Vagina (tissue), 2 donors: ENCODE measurements around the gene KCNG4. TPM values are rescaled to one million over a fixed set of nuclear protein-coding genes. Genes with fewer than 3 reads are reported as not detected.

Experiments used
- DNase-seq, 2 donors: peaks; one replicate each; pipeline ENCODE4 v3.0.0-alpha.2; 2017; ENCODE audit errors: extremely low spot score in 2 of 2
- H3K27ac ChIP-seq: fragments of 200-600 bp; sonication (generic); one replicate; pipeline ENCODE4 v1.5.1; 2019
- H3K27me3 ChIP-seq: fragments of 200-600 bp; sonication (generic); one replicate; pipeline ENCODE4 v1.5.1; 2019
- H3K36me3 ChIP-seq, 2 donors: fragments of 200-600 bp; sonication (generic); one replicate each; pipeline ENCODE4 v1.5.1; 2017 to 2019
- H3K4me1 ChIP-seq: fragments of 200-600 bp; sonication (generic); one replicate; pipeline ENCODE4 v1.5.1; 2019
- H3K4me3 ChIP-seq, 2 donors: fragments of 200-600 bp; sonication (generic); 1 replicate in 1 of 2; 2 replicates in 1 of 2; pipeline ENCODE4 v1.5.1; 2016 to 2019
- H3K9me3 ChIP-seq: fragments of 200-600 bp; sonication (generic); one replicate; pipeline ENCODE4 v1.5.1; 2019
- POLR2A ChIP-seq, 2 donors: fragments of 450-650 bp; IDR thresholded peaks; one replicate each; pipeline ENCODE4 v1.6.1; 2017; ENCODE audit warnings: antibody characterized with exemption in 2 of 2, mild to moderate bottlenecking in 2 of 2, moderate library complexity in 2 of 2
- POLR2AphosphoS5 ChIP-seq, 2 donors: sonication (generic); formaldehyde crosslinking; IDR thresholded peaks; one replicate each; pipeline ENCODE4 v1.9.0; 2017; ENCODE audit warnings: antibody characterized with exemption in 2 of 2, mild to moderate bottlenecking in 2 of 2, low read depth in 1 of 2; ENCODE audit not compliant: insufficient read depth in 1 of 2
- intact Hi-C: fragments of 100-400 bp; cut with DNase I; formaldehyde crosslinking; loops from one replicate; pipeline ENCODE4 v1.15.1; 2023
- total RNA-seq: library from RNA; depleted of rRNA; stranded (reverse); fragments of >200 nt; gene quantifications from one replicate; pipeline ENCODE4 v1.2.3, GENCODE V29; 2016
- TF ChIP-seq, protein P1 (sequence below), 3 experiments: fragments of 450-650 bp in 2 of 3; fragments of 200-600 bp in 1 of 3; sonication (generic) in 1 of 3; IDR thresholded peaks; one replicate each; pipeline ENCODE4 v1.5.1; 2017 to 2019; ENCODE audit warnings: antibody characterized with exemption in 3 of 3, mild to moderate bottlenecking in 2 of 3, moderate library complexity in 2 of 3

KCNG4 gene
- total RNA-seq, 1 donor from 2014 or later: not detected

DNA sequence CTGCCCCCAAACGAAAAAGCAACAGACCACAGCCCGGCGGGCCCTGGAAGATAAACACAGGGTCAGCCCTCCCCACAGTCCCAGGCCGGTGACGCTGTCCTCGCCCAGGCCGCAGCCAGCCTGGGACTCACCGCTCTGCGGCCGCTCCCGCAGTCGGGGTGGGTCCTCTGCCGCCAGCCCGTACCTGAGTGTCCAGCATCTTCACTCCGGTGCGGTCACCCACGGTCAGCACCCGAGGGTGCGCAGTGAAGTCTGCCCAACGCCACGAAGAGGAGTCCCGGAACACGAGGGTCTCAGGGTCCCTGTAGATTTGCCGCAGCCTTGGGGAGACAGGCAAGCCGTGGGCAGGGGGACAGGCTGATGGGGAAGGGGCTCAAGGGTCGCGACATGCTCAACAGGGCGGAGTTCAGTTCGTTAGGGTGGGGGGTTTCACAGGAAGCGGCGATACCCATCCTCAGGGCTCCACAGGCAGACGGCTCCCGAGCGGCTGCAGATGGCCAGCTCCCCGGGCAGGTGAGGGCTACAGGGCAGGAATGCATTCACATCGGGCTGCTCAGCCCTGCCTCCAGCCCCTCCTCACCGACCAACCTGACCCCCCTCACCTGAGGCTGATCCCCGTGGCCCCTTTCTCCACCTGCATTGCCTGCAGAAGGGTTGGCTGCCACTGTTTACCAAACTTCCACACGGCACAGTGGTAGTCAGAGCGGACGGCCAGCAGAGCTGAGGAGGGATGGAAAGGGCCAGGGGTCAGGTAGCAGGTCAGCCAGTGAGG is 58.5 kb downstream of the KCNG4 start:
- H3K27ac ChIP-seq: no peak overlapping the region
- H3K27me3 ChIP-seq: no peaks in the 10 kb centered on the region
- intact Hi-C loops: loop anchor here (10.0 kb wide), 1 partner anchor 97 kb away; no protein-coding TSS in a partner anchor
- H3K9me3 ChIP-seq: no peaks in the 10 kb centered on the region
- DNase-seq: no peak
- H3K36me3 ChIP-seq: peaks cover 0 to 56% of the 10 kb centered on the region in 2 donors
- no peak for TF ChIP-seq POLR2A (IDR thresholded peaks at IDR 0.05)
- no peak for TF ChIP-seq POLR2AphosphoS5 (IDR thresholded peaks at IDR 0.05; ENCODE audit: insufficient read depth in 1 of 2, low read depth in 1 of 2)
- TF ChIP-seq, protein P1, sequence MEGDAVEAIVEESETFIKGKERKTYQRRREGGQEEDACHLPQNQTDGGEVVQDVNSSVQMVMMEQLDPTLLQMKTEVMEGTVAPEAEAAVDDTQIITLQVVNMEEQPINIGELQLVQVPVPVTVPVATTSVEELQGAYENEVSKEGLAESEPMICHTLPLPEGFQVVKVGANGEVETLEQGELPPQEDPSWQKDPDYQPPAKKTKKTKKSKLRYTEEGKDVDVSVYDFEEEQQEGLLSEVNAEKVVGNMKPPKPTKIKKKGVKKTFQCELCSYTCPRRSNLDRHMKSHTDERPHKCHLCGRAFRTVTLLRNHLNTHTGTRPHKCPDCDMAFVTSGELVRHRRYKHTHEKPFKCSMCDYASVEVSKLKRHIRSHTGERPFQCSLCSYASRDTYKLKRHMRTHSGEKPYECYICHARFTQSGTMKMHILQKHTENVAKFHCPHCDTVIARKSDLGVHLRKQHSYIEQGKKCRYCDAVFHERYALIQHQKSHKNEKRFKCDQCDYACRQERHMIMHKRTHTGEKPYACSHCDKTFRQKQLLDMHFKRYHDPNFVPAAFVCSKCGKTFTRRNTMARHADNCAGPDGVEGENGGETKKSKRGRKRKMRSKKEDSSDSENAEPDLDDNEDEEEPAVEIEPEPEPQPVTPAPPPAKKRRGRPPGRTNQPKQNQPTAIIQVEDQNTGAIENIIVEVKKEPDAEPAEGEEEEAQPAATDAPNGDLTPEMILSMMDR (IDR thresholded peaks at IDR 0.05): no peak
- H3K4me1 ChIP-seq: peaks cover 37% of the 10 kb centered on the region
- H3K4me3 ChIP-seq: no peak overlapping the region

DNA sequence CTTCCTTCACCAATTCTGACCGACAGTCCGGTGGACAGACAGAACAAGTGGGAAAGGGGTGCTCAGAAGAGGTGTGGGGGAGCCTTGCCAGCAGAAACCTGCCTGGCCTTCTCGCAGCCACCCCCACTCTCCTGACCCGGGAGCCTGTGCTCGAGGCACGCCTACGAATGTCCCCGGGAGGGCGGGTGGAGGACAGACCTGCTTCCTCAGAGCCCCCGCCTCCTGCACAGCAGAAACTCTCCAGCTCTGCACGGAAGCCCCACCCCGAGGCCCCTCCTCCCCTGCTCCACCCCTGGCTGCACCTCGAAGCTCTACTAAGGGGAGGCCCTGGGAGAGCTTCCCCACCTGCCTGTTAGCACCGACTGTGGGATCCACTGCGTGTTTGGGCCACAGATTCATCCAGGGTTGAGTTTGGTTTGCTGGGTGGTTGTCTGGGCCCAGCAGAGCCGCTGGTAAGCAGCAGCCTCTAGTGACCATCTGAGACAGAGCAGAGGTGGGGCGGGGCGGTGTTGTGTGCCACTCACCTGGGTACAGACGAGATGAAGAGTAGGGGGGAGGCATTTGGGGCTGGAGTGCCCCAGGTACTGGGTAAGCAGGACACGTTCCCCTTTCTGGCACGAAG is 59.2 kb downstream of the KCNG4 start:
- Histone ChIP-seq H3K27ac (no peak overlapping the region), H3K9me3 (no peaks in the 10 kb centered on the region), H3K27me3 (no peaks in the 10 kb centered on the region), H3K4me1 (peaks cover 37% of the 10 kb centered on the region), H3K4me3 (no peak overlapping the region), H3K36me3 (peaks cover 0 to 56% of the 10 kb centered on the region in 2 donors)
- no peak for DNase-seq
- intact Hi-C loops: loop anchor here (10.0 kb wide), 1 partner anchor 96 kb away; no protein-coding TSS in a partner anchor
- TF ChIP-seq POLR2A (IDR thresholded peaks at IDR 0.05): no peak

DNA sequence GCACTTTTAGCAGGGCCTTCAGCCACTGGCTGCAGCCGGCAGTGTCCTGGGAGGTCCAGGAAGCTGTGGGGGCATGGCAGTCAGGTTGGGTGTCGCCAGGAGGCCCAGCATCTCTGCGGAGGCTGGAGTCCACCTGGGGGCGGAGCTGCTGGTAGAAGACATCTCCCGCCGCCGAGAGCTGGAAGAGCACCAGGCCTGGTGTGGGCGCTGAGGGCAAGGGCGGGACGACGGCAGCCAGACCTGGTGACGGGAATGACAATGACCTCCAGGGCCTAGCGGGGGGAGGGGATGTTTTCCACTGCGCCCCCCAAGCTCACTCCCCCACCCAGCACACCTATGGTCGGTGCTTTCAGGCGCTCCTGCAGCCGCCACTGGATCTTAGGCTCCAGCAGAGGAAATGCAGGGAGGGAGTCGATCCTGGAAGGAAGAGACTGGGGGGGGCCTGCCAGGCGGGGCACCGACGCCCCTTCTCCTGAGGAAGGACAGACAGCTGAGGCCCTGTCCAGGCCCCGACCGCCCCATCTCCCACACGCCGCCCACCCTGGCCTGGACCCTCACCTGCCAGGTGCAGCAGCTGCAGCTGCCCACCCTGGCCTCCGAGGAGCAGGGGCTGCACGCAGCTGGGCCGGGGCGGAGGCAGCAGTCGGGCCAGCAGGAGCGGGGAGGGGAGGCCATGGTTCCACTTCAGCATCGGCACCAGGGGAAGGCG is 60.0 kb downstream of the KCNG4 start:
- peaks cover 40% of the 10 kb centered on the region for H3K4me1 ChIP-seq
- TF ChIP-seq POLR2AphosphoS5 (IDR thresholded peaks at IDR 0.05; ENCODE audit: insufficient read depth in 1 of 2, low read depth in 1 of 2) (no peak), POLR2A (IDR thresholded peaks at IDR 0.05) (no peak)
- TF ChIP-seq, protein P1 (IDR thresholded peaks at IDR 0.05): no peak
- no peak for DNase-seq
- H3K27ac ChIP-seq: no peak overlapping the region
- H3K9me3 ChIP-seq: no peaks in the 10 kb centered on the region
- H3K4me3 ChIP-seq: no peak overlapping the region
- no peaks in the 10 kb centered on the region for H3K27me3 ChIP-seq
- H3K36me3 ChIP-seq: peaks cover 0 to 55% of the 10 kb centered on the region in 2 donors
- intact Hi-C loops: loop anchor here (10.0 kb wide), 2 partner anchors 95 to 225 kb away; partner anchors contain the start of gene OSGIN1

DNA sequence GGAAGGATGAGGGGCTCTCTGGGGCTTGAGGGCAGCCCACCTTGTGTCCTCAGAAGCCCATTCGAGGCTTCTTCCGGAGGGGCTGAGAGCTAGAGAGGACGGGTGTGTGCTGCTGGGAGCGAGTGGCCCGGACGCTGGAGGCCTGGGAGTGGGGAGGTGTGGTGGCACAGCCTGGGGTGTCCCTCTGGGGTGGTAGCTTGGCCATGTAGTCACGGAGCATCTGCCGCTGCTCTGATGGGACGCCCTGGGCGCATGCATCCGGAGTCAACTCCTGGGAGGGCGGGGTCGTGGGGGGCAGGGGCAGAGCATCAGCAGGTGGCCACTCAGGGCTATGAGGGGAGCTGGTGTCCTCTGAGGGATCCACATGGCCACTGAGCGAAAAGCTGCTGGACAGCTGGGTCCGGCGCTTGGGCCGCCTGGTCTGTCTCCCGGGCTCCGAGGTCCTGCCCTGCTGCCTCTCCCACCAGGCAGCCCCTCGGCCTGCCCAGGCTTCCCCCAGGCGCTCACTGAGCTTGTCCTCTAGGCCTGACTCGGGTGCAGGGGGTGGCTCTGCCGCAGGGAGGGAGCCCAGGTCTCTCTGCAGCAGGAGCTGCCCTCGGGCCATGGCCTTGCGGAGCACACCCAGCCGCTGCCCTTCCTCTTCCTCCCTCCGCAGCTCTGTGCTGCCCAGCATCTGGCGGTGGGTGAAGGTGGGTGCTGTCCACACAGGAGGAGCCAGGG is 60.8 kb downstream of the KCNG4 start:
- no peak overlapping the region for H3K4me3 ChIP-seq
- no peak overlapping the region for H3K27ac ChIP-seq
- no peaks in the 10 kb centered on the region for H3K27me3 ChIP-seq
- no peak for DNase-seq
- no peak for TF ChIP-seq POLR2AphosphoS5 (IDR thresholded peaks at IDR 0.05; ENCODE audit: insufficient read depth in 1 of 2, low read depth in 1 of 2)
- TF ChIP-seq POLR2A (IDR thresholded peaks at IDR 0.05): no peak
- TF ChIP-seq, protein P1 (IDR thresholded peaks at IDR 0.05): no peak
- H3K36me3 ChIP-seq: peaks cover 0 to 48% of the 10 kb centered on the region in 2 donors
- intact Hi-C loops: loop anchor here (10.0 kb wide), 1 partner anchor 224 kb away; the partner anchor contains the start of gene OSGIN1
- H3K9me3 ChIP-seq: no peaks in the 10 kb centered on the region
- peaks cover 36% of the 10 kb centered on the region for H3K4me1 ChIP-seq
